ENCODE results near the gene CCDC142. TPM values are rescaled to one million over a fixed set of nuclear protein-coding genes. Genes with fewer than 3 reads are reported as not detected.
"Not testable (repeated sequence)": the region's sequence is repeated elsewhere in the genome, so short reads cannot be mapped to it uniquely, and the experiment has no call there.

CCDC142 gene
- total RNA-seq, 1 experiment from 2014 or later: 13.7 TPM

GRCh38 chr2:74499267-74499939 is 16.6 kb upstream of the CCDC142 start, which contains the start of gene LBX2:
Gene LBX2, minus strand, starts transcription at chr2:74499603. Its CDS starts 66 bp downstream, at chr2:74499537.
- DNase-seq (ENCODE audit: low read depth): no peak

DNA sequence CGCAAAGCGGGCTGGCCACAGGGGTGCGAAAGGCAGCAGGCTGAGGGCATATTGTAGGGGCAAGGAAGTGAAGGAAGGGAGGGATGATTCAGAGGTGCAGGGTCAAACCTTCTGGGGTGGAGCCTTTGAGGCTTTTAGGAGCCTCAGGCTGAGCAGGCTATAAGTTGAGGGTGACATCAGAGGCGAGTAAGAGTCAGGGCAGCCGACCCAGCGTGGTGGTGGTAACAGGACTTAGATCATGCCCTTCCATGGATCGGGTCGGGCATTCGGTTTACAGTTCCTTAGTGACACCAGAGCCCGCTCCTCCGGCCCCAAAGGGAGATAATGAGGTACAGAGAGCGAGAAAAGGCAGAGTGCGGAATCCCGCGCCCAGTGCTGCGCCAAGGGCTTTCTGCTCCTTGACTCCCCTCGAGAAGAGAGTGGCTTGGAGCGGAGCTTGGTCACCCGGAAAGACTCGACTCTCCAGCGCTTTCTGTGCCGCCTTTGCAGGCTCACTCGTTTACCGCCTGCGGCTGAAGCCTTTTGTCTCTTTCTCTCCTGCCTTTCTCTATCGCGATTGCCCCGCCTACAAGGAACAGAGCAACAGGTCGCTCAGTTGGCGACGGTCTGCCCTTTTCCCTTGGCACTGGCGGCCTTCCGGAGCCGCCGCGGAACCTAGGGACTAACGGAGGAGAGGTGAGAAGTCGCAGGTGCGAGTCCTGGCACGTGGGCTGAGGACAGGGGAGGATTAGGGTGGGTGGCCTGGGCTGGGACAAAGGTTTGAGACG is 15.9 kb upstream of the CCDC142 start:
- DNase-seq (ENCODE audit: low read depth): peak; percentile 49

DNA sequence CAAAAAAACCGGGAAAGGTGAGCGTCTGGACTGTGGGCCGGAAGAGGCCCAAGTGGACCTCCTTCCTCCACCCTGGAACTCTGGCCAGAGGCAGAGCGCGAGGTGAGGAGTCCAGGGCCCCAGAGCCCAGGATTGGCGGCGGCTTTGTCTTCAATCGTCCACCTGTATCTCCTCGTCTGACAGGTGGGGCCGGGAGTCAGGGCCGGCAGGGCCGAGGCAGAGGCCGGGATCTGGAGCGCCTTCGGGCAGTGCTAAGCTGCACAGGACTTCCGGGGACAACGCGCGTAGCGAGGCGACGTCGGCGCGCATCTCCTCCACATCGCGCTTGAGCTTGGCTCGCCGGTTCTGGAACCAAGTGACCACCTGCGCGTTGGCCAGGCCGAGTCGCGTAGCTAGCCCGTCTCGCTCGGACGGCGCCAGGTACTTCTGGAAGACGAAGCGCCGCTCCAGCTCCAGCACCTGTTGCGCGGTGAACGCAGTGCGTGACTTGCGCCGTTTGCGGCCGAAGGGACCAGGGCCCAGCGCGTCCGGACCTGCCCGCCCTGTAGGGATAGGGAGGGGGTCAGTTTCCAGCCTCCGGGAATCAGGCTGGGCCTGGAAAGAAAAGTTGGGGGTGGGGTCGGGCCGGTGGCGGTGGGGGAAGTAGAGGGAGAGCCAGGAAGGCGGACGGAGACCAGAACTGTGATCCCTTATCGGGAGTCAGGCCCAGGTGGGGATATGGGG is 15.1 kb upstream of the CCDC142 start:
- DNase-seq (ENCODE audit: low read depth): no peak

- no peak for DNase-seq (ENCODE audit: low read depth)
These were observed 14.4 kb upstream of the CCDC142 start for GRCh38 chr2:74496997-74497776.

GRCh38 chr2:74495440-74495839 is 12.6 kb upstream of the CCDC142 start:
- no peak for DNase-seq (ENCODE audit: low read depth)

- no peak for DNase-seq (ENCODE audit: low read depth)
These were observed 10.7 kb upstream of the CCDC142 start for GRCh38 chr2:74493546-74493945.

GRCh38 chr2:74491648-74492544 is 9.1 kb upstream of the CCDC142 start:
- DNase-seq (ENCODE audit: low read depth): no peak

DNA sequence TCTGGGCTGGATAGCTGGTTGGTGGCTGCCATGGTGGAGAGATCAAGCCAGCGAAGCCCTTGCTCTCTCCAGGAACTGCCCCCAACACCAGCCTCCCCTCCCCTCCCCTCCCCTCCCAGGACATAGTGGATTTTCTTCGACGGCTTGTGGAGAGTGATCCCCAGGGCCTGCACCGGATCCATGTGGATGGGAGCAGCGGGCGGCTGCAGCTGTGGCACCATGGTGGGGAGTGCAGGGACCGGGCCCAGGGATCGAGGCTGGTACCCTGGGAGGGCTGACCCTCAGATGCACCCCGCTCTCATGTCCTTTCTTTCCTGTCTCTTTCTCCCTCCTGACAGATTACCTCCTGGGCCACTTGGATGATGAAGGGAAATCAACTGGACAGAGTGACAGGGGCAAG is 7.1 kb upstream of the CCDC142 start:
- DNase-seq (ENCODE audit: low read depth): no peak

DNA sequence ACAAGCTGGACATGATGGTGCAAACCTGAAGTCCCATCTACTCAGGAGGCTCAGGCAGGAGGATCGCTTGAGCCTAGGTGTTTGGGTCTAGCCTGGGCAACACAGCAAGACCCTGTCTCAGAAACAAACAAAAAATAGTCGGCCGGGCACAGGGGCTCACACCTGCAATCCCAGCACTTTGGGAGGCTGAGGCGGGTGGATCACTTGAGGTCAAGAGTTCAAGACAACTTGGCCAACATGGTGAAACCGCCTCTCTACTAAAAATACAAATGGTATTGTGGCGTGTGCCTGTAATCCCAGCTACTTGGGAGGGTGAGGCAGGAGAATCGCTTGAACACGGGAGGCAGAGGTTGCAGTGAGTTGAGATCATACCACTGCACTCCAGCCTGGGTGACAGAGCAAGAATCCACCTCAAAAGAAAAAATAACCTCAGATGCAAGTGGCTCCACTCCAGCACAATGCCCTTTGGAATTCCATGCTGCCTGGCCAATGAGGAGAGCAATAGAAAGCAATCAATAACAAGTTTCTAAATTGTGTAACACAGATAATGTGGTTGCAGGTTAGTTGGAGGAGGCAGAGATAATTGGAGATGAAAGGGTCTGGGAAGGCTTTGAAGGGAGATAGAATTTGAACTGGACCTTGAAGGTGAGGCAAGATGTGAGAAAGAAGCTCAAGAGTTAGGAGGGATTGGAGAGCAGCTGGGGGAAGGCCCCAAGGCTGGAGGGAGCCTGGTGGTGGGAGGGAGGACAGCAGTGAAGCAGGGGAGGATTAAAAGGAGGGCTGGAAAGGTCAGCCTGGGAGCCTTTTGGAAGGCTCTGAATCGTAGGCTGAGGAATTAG is 6.1 kb upstream of the CCDC142 start:
- no peak for DNase-seq (ENCODE audit: low read depth)

GRCh38 chr2:74486141-74486540 is 3.3 kb upstream of the CCDC142 start:
- DNase-seq (ENCODE audit: low read depth): no peak

DNA sequence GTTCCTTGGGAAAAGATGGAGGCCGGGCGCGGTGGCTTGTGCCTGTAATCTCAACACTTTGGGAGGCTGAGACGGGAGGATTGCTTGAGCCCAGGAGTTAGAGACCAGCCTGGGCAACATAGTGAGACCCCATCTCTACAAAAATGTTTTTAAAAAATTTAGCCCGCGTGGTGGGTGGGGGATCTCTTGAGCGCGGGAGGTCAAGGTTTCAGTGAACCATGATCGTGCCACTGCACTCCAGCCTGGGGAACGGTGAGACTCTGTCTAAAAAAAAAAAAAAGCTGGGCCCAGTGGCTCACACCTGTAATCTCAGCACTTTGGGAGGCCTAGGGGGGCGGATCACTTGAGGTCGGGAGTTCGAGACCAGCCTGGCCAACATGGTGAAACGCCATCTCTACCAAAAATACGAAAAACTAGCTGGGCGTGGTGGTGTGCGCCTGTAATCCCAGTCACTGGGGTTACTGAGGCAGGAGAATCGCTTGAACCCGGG is 922 bp upstream of the CCDC142 start:
- not testable (repeated sequence) for DNase-seq (ENCODE audit: low read depth)

DNA sequence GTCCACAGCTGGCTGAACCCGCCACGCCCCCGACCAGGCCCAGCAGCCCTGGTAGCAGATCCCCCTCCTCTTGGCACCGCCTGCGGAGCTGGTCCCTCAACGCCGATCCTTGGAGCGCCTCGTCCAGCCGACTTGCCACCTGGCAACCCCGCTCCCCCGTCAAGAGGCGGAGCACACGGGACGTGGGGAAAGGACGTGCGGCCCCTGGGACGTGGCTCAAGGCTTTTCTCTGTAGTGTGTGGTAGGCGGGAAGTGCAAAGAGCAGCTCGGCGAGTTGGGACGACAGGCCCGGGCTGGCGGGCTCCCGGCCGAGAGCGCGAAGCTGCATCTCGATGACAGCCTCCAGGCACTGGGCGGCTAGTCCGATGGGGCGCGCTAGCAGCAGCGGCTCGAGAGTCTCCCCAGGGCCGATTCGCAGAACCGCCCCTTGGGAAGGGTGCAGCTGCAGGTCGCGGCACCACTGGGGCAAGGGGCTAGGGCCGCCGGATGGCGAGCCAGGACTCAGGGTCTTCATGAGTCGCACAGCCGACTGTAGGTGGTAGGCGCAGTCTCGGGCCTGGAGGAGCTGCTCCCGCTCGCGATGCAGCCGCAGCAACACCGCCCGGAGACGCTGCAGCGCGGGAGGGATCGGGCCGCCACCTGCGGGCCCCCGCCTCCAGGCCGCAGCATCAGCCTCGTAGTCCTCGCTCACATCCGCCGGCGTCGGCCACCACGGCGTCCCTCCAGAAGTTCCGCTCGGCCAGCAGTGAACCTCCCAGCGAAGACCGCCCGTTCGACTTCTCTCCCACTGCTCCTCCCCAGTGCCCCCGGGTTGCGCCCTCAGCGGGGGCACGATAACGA is 617 bp downstream of the CCDC142 start:
- no peak for DNase-seq (ENCODE audit: low read depth)

DNA sequence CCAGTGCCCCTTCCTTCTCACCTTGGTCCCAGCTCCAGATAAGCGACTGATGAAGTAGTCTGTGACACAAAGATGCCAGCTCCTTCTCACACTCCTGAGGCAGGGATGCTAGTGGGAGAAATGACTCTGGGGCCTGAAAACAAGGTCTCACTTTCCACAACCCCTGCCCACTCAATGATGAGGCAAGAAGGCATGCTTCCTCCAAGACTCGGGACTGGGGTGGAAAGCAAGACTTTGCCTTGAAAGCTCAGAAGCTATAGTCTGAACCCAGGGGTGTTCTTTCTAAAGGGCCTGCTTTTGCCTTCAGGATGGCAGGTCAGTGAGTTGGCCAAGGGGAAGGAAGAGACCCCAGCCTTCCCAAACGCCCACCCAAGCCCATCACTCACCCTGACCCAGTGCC is 1.4 kb downstream of the CCDC142 start:
- DNase-seq (ENCODE audit: low read depth): no peak

- DNase-seq (ENCODE audit: low read depth): no peak
These were observed 7.9 kb downstream of the CCDC142 start for GRCh38 chr2:74474899-74475298.

DNA sequence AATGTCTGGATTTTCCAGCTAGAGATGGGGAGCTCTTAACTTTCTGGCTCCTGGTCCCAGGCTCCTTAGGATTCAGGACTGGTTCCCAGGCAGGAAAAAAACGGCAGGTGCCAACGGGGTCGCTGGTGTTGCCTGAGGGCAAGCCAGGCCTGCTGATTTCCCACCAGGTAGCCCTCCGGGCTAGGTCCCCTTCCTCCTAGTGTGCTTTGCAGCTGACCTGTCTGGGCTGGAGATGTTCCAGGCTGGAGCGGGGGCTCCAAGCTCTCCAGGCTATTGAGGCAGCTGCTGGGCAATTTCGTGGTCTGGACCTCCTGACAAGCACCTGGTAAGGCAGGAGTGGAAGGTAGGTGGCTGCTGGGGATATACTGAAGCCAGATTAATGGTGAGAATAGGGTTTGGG is 8.3 kb downstream of the CCDC142 start:
- no peak for DNase-seq (ENCODE audit: low read depth)

GRCh38 chr2:74472945-74473258 is 9.9 kb downstream of the CCDC142 start:
- no peak for DNase-seq (ENCODE audit: low read depth)

DNA sequence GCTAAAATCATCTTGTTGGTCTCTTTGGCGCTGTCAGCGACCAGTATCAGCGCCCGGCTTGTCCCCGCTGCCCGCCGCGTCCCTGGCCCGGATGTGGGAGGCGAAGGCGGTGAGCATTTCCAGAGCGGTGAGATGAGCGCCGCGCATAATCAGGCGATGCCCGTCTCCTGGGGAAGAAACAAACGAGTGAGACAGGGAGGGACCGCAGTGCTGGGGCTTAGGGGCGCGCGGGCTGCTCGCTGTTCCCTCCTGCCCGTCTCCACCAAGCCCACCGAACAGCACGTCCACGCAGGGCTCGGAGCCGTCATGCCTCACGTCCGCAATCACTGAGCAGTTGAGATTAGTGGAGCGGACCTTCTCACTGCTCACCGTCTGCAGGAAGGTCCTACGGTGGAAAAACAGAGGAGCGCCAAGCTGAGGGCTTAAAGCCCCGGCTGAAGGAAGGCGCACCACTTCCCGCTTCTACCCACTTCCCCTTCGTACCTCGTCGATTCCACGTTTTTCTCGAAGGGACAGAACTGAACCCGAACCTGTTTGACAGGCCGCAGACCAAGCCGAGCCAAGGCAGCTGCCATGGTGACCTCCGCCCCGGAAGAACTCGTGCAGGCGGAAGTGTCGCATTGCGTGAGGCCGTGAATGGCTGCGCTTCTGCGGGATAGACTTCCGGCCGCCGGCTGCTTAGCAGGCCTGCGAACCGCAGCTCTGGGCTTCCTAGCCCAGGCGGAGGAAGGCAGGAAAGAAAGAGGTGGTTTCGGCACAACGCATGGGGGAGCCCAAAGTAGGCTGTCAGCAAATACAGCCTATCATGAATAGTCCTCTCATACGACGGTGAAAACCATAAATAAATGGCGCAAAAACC is 10.5 kb downstream of the CCDC142 start, which contains the start of gene MRPL53:
Gene MRPL53 (minus strand): TSS at position 595 of the 859 bp plus-strand sequence. CDS start 20 bp downstream, at position 575.
- peak; percentile 93 for DNase-seq (ENCODE audit: low read depth)

Measured in LHCN-M2 (cell line).